Measurements from ENCODE around the gene ARHGAP32.
"Not testable (repeated sequence)": the region's sequence is repeated elsewhere in the genome, so short reads cannot be mapped to it uniquely, and the experiment has no call there.

Gene ARHGAP32

DNA sequence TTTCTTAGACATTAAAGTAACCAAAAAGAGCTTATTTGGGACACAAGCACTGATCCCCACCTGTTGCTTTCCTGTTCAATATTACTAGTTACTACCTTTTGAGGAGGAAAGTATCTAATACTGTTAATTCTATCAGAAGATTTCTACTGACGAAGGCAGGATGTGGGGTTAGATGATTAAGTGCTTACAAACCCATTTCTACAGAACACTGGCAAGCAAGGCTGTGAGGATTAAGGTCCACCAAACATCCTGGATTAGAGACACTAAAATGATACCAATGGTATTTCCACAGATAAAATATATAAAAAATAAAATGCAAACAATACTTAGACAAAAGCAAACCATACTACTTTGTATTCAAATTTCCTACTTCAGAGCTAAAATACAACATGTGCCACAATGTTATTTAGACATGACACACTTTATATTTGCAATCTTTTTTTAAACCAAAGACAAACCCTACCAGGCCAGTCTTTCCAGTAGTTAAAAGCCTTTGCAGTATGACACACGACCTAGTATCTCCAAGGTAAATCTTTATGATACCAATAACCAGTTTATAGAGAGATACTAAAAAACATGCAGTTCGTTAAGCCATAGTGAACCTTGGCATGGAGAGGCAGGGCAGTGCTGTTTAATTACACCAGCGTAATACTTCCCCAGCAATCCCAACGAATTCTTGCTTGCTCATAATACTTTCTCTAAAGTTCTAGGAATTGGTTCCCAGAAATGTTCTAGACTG is 178.2 kb downstream of the ARHGAP32 start:
- Histone ChIP-seq H3K9ac (ENCODE audit: low read length) (no peak overlapping the region), H3K27me3 (ENCODE audit: control insufficient read depth, insufficient read depth, low read length) (no peaks in the 10 kb centered on the region), H3K4me3 (ENCODE audit: low read length) (no peak overlapping the region)

DNA sequence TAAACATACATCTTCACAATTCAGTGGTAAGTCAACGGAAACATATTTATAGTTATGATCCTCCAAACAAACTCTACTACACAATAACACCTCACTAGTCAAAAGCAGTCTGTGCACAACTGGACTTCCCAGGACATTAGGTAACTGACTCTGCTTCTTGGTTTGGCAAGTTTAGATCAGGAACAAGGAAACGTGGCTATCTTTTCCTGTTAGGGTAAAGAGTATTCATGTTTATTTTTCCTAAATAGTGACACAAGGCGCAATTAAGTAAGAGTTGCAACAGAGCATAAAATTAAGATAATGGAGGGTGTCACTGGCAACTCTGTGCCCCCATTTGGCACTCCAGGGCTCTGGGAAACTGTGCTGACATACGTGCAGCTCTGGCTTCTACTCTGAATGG is 179.2 kb downstream of the ARHGAP32 start:
- Histone ChIP-seq H3K27me3 (ENCODE audit: control insufficient read depth, insufficient read depth, low read length) (no peaks in the 10 kb centered on the region), H3K4me1 (ENCODE audit: control insufficient read depth, low read depth, low read length) (no peaks in the 10 kb centered on the region), H3K27ac (ENCODE audit: low read length) (no peak overlapping the region), H3K4me3 (ENCODE audit: low read length) (no peak overlapping the region), H3K9me3 (ENCODE audit: control insufficient read depth, low read depth, low read length) (no peaks in the 10 kb centered on the region), H3K9ac (ENCODE audit: low read length) (no peak overlapping the region), H3K36me3 (ENCODE audit: control insufficient read depth, low read depth, low read length) (no peaks in the 10 kb centered on the region)

More for the DNA sequence above, 178.2 kb downstream of the ARHGAP32 start:
- Histone ChIP-seq H3K9me3 (ENCODE audit: control insufficient read depth, low read depth, low read length) (no peaks in the 10 kb centered on the region), H3K36me3 (ENCODE audit: control insufficient read depth, low read depth, low read length) (no peaks in the 10 kb centered on the region), H3K27ac (ENCODE audit: low read length) (no peak overlapping the region), H3K4me1 (ENCODE audit: control insufficient read depth, low read depth, low read length) (no peaks in the 10 kb centered on the region)

DNA sequence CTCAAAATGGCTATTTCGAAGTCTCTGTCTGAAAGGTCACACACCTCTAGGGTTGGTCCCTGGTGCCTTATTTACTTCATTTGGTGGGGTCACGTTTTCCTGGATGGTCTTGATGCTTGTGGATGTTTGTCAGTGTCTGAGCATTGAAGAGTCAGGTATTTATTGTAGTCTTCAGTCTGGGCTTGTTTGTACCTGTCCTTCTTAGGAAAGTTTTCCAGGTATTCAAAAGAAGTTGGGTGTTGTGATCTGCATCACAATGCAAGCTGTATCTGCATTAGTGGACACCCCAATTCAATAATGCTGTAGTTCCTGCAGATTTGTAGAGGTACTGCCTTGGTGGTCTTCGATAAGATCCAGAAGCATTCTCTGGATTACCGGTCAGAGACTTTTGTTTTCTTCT is 186.0 kb downstream of the ARHGAP32 start:
- Histone ChIP-seq H3K36me3 (ENCODE audit: control insufficient read depth, low read depth, low read length) (no peaks in the 10 kb centered on the region), H3K27me3 (ENCODE audit: control insufficient read depth, insufficient read depth, low read length) (no peaks in the 10 kb centered on the region), H3K4me1 (ENCODE audit: control insufficient read depth, low read depth, low read length) (no peaks in the 10 kb centered on the region), H3K9ac (ENCODE audit: low read length) (no peak overlapping the region), H3K4me3 (ENCODE audit: low read length) (no peak overlapping the region), H3K9me3 (ENCODE audit: control insufficient read depth, low read depth, low read length) (peaks cover 5% of the 10 kb centered on the region), H3K27ac (ENCODE audit: low read length) (no peak overlapping the region)

DNA sequence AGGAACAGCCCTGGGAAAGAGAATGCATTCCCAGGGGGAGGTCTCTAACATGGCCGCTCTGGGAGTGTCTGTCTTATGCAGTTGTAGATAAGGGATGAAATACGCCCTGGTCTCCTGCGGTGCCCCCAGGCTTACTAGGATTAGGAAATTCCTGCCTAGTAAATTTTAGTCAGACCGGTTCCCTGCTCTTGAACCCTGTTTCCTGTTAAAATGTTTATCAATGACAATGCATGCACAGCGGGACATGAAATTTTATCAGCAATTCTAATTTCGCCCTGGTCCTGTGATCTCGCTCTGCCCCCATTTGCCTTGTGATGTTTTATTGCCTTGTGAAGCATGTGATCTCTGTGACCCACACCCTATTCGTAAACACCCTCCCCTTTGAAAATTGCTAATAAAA is 193.0 kb downstream of the ARHGAP32 start:
- H3K27ac ChIP-seq (ENCODE audit: low read length); H3K4me3 ChIP-seq (ENCODE audit: low read length); H3K4me1 ChIP-seq (ENCODE audit: control insufficient read depth, low read depth, low read length); H3K36me3 ChIP-seq (ENCODE audit: control insufficient read depth, low read depth, low read length); H3K9ac ChIP-seq (ENCODE audit: low read length); H3K27me3 ChIP-seq (ENCODE audit: control insufficient read depth, insufficient read depth, low read length): not testable (repeated sequence)
- peaks cover 26% of the 10 kb centered on the region for H3K9me3 ChIP-seq (ENCODE audit: control insufficient read depth, low read depth, low read length)

DNA sequence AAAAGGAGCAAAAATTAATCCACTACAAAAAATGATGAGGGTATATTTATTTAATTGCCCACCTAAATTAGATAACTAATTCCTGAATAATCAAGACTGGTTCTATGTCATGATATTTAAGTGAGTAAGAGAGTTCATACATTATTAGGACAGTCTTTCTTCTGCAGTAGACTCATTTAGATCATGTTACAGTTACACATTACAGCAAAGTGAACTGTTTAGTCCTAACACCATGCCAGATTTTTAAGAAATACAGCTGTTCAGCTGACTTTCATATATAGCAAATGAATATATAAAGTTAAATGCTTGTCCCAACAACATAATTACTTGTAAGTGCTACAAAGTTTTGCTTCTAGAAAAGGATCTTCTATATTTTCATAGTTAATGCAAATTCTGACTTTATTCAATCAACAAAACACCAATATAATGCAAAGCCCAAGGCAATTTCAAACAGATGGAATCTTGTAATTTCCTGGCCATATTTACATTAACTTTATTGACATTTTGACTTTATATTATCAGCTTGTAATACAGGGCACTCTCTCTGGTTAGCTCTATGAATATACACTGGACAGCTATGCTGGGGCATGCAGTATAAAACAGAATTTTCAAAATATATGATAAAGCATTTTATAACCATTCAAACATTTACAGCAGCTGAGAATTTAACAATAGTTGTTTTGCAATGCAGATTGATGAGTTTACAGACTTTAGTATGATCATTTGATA is 203.7 kb downstream of the ARHGAP32 start:
- Histone ChIP-seq H3K27me3 (ENCODE audit: control insufficient read depth, insufficient read depth, low read length) (no peaks in the 10 kb centered on the region), H3K9ac (ENCODE audit: low read length) (no peak overlapping the region)

DNA sequence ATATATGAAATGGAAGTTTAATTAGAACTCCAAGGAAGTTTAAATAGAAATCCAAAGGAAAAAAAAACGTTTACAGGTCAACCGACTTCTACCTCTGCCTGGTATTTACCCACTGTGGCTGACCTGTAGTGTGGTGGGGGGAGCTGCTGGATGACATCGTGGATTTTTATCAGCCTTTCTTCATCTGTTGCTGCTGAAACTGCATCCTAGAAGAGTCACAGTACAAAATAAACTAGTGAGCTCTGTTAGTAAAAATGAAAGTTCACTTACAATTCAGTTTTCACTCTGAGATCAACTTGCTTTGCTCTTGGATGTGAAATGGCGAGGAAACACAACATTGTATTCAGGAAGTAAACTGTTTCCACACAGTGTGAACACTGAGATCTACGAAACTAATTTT is 206.2 kb downstream of the ARHGAP32 start:
- no peaks in the 10 kb centered on the region for H3K27me3 ChIP-seq (ENCODE audit: control insufficient read depth, insufficient read depth, low read length)
- H3K9ac ChIP-seq (ENCODE audit: low read length), result no peak overlapping the region
- H3K4me1 ChIP-seq (ENCODE audit: control insufficient read depth, low read depth, low read length), result peaks cover 3% of the 10 kb centered on the region
- no peak overlapping the region for H3K27ac ChIP-seq (ENCODE audit: low read length)
- H3K36me3 ChIP-seq (ENCODE audit: control insufficient read depth, low read depth, low read length), result no peaks in the 10 kb centered on the region
- no peak overlapping the region for H3K4me3 ChIP-seq (ENCODE audit: low read length)
- no peaks in the 10 kb centered on the region for H3K9me3 ChIP-seq (ENCODE audit: control insufficient read depth, low read depth, low read length)

More for the DNA sequence above, 203.7 kb downstream of the ARHGAP32 start:
- Histone ChIP-seq H3K27ac (ENCODE audit: low read length) (no peak overlapping the region), H3K4me3 (ENCODE audit: low read length) (no peak overlapping the region), H3K36me3 (ENCODE audit: control insufficient read depth, low read depth, low read length) (no peaks in the 10 kb centered on the region), H3K9me3 (ENCODE audit: control insufficient read depth, low read depth, low read length) (no peaks in the 10 kb centered on the region), H3K4me1 (ENCODE audit: control insufficient read depth, low read depth, low read length) (peaks cover 3% of the 10 kb centered on the region)

DNA sequence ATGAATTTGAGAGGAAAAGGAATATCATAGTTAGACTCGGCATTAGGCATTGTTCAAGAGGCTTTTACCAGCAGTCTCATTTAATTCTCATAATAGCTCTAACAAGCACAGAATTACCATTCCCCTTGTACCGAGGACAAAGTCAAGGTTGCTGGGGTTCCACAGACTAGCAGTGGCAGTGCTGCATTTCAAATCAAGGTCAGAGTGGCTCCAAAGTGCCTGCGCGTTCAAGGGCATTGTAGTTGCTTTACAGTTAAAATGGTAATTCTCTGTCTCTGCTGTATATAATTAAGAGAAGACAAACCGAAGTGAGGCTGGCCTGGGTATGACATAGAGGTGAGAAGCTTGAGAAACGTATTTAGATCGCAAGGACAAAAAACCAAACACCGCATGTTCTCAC is 209.1 kb downstream of the ARHGAP32 start:
- no peak overlapping the region for H3K4me3 ChIP-seq (ENCODE audit: low read length)
- H3K27me3 ChIP-seq (ENCODE audit: control insufficient read depth, insufficient read depth, low read length), result no peaks in the 10 kb centered on the region
- H3K27ac ChIP-seq (ENCODE audit: low read length), result no peak overlapping the region
- H3K9ac ChIP-seq (ENCODE audit: low read length), result no peak overlapping the region
- H3K9me3 ChIP-seq (ENCODE audit: control insufficient read depth, low read depth, low read length), result no peaks in the 10 kb centered on the region
- no peaks in the 10 kb centered on the region for H3K36me3 ChIP-seq (ENCODE audit: control insufficient read depth, low read depth, low read length)
- no peaks in the 10 kb centered on the region for H3K4me1 ChIP-seq (ENCODE audit: control insufficient read depth, low read depth, low read length)

DNA sequence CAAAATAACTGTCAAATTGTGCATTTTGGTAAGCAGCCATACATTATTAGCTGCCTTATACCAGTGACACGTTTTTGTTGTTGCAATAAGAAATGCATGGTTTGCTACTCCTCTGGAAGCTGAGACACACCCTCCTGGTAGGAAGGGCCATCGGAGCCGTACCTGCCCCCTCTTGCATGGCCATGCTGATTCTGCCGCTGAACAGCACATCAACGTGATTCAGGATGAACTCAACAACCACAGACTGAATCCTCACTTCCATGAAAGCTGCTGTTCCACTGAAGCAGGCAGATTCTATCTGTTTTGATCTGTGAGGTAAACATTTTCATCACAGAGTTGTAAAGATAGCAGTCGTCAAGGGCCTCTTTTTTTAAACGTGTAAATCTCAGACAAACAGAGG is 210.9 kb downstream of the ARHGAP32 start:
- Histone ChIP-seq H3K9me3 (ENCODE audit: control insufficient read depth, low read depth, low read length) (no peaks in the 10 kb centered on the region), H3K27me3 (ENCODE audit: control insufficient read depth, insufficient read depth, low read length) (no peaks in the 10 kb centered on the region), H3K4me3 (ENCODE audit: low read length) (no peak overlapping the region), H3K36me3 (ENCODE audit: control insufficient read depth, low read depth, low read length) (peaks cover 4% of the 10 kb centered on the region), H3K27ac (ENCODE audit: low read length) (no peak overlapping the region), H3K4me1 (ENCODE audit: control insufficient read depth, low read depth, low read length) (no peaks in the 10 kb centered on the region), H3K9ac (ENCODE audit: low read length) (no peak overlapping the region)

DNA sequence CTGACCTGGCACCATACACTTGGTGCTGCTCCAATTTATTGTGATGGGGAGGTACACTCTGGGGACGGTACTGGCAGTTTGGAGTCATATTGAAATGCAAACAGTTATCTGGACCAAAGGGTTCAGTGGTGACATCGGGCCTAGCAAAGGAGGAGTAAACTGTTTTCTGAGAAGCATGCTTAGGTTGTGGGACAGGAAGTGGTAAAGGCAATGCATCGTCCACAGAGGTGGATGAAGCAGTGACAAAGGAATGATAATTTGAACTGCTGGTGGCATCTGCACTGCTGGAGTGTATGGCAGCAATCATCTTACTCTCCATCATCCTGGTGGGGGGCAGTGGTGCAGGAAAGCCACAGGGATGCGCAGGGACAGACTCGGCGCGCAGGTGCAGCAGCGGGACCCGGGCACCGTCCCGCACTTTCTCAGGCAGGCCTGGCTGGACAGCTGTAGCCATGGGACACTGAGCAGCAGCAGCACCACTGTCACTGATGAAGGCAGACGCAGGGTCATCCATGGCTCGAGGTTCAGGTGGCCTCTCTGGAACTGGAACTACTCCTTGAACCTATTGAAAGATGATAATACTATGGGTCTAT is 221.4 kb downstream of the ARHGAP32 start:
- Histone ChIP-seq H3K9ac (ENCODE audit: low read length) (no peak overlapping the region), H3K36me3 (ENCODE audit: control insufficient read depth, low read depth, low read length) (peaks cover 38% of the 10 kb centered on the region), H3K27me3 (ENCODE audit: control insufficient read depth, insufficient read depth, low read length) (no peaks in the 10 kb centered on the region), H3K4me1 (ENCODE audit: control insufficient read depth, low read depth, low read length) (no peaks in the 10 kb centered on the region), H3K4me3 (ENCODE audit: low read length) (no peak overlapping the region), H3K9me3 (ENCODE audit: control insufficient read depth, low read depth, low read length) (no peaks in the 10 kb centered on the region), H3K27ac (ENCODE audit: low read length) (no peak overlapping the region)

DNA sequence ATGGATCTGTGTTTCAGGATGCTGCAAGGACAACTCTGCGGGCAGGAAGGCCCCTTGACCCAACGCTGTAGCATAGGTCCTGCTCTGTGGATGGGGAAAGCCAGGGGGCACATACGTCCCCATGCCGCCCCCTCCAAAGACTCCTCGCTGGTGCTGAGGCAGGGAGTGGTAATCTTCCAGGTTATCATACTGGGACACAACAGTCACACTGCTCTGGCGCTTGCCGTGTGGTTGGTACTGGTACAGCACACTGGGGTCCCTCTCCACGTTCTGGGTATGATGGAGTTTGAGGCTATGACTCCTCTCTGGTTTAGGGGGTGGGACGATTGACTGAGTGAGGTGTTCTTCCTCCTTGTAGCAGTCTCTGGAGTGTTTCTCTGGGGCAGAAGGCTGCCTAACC is 223.2 kb downstream of the ARHGAP32 start:
- H3K4me3 ChIP-seq (ENCODE audit: low read length), result no peak overlapping the region
- peaks cover 28% of the 10 kb centered on the region for H3K36me3 ChIP-seq (ENCODE audit: control insufficient read depth, low read depth, low read length)
- no peaks in the 10 kb centered on the region for H3K27me3 ChIP-seq (ENCODE audit: control insufficient read depth, insufficient read depth, low read length)
- H3K9me3 ChIP-seq (ENCODE audit: control insufficient read depth, low read depth, low read length), result no peaks in the 10 kb centered on the region
- no peak overlapping the region for H3K9ac ChIP-seq (ENCODE audit: low read length)
- H3K27ac ChIP-seq (ENCODE audit: low read length), result no peak overlapping the region
- no peaks in the 10 kb centered on the region for H3K4me1 ChIP-seq (ENCODE audit: control insufficient read depth, low read depth, low read length)

DNA sequence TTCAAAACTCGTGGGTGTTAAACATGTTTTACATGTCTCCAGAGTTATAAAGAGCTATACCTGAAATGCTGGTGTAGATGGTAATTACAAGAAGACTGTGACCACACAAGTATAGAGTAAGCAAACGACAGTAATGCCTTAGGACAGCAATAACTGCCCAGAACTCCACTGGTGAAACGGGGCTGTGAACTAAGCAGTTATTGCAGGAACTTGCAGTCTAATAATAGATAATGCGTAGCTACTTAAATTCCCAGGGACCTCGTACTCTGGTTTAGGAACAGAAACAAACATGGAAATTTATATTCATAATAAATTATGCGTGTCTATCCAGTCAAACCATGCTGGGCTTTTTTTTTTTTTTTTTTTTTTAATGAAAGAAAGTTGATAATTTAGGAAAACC is 224.5 kb downstream of the ARHGAP32 start:
- H3K36me3 ChIP-seq (ENCODE audit: control insufficient read depth, low read depth, low read length), result peaks cover 16% of the 10 kb centered on the region
- H3K27ac ChIP-seq (ENCODE audit: low read length), result no peak overlapping the region
- no peak overlapping the region for H3K9ac ChIP-seq (ENCODE audit: low read length)
- no peaks in the 10 kb centered on the region for H3K9me3 ChIP-seq (ENCODE audit: control insufficient read depth, low read depth, low read length)
- no peak overlapping the region for H3K4me3 ChIP-seq (ENCODE audit: low read length)
- H3K27me3 ChIP-seq (ENCODE audit: control insufficient read depth, insufficient read depth, low read length), result no peaks in the 10 kb centered on the region
- H3K4me1 ChIP-seq (ENCODE audit: control insufficient read depth, low read depth, low read length), result no peaks in the 10 kb centered on the region

Measured in iPS-18a (cell line).